Fibroblast of upper back skin (primary cell): ENCODE measurements around the gene METTL25.
"Not testable (repeated sequence)": the region's sequence is repeated elsewhere in the genome, so short reads cannot be mapped to it uniquely, and the experiment has no call there.

ENCODE experiments used
- DNase-seq: peaks from one replicate; pipeline ENCODE4 v3.0.0-alpha.2; 2013

The METTL25 gene, protein sequence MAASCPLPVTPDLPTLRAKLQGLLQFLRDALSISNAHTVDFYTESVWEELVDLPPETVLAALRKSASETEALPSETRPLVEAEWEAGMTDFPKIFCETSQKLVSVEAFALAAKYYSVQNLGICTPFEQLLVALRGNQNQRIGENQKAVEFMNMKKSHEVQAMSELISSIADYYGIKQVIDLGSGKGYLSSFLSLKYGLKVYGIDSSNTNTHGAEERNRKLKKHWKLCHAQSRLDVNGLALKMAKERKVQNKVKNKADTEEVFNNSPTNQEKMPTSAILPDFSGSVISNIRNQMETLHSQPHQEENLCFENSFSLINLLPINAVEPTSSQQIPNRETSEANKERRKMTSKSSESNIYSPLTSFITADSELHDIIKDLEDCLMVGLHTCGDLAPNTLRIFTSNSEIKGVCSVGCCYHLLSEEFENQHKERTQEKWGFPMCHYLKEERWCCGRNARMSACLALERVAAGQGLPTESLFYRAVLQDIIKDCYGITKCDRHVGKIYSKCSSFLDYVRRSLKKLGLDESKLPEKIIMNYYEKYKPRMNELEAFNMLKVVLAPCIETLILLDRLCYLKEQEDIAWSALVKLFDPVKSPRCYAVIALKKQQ

DNA sequence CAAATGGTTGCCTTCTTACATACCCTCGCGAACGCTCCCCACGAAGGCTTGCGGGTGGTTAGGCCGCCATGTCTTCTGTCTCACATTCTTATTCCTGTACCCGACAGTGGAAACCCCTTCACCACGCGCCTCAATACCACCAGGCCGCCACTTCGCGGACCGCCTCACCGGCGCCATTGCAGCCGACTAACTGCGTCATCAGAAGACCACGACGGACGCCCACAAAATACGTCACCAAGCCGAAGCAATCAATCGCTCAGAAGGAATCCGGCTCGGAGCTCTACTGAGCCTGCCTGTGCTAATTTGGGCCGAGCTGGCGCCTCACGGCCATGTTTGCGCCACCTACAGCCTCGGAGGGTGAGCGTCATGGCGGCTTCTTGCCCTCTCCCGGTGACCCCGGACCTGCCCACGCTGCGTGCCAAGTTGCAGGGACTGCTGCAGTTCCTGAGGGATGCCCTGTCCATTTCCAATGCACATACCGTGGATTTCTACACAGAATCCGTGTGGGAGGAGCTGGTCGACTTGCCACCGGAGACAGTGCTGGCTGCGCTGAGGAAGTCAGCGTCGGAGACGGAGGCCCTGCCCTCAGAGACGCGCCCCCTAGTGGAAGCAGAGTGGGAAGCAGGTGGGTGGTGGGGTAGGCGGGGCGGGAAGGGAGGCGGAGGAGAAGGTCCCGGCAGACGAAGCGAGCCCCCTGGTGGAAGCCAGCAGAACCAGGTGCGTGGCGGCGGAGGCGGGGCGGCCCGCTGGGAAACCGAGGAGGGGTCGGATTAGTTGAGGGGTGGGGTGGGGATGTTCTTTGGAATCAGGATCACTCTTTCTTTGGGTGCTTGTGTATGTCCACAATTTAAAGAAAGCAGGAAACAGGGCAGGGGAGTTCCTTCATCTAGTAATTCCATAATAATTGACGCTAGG is at the start of gene METTL25, which contains the start of gene CCDC59:
Gene METTL25, plus strand, starts transcription at position 330 of the 915 bp plus-strand sequence. Its CDS starts 37 bp downstream, at position 367.
Gene CCDC59, minus strand, starts transcription at position 188 of the 915 bp plus-strand sequence. Its CDS starts 11 bp downstream, at position 177.
- DNase-seq: peak; percentile 99

DNA sequence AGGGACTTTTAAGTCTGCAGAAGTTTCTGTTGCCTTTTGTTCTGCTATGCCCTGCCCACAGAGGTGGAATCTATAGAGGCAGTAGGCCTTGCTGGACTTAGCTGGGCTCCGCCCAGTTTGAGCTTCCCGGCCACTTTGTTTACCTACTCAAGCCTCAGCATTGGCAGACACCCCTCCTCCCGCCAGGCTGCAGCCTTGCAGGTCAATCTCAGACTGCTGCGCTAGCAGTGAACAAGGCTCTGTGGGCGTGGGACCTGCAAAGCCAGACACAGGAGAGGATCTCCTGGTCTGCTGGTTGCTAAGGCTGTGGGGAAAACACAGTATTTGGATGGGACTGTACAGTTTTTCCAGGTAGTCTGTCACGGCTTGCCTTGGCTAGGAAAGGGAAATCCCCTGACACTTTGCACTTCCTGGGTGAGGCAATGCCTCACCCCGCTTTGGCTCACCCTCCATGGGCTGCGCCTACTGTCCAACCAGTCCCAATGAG is 43.9 kb upstream of the METTL25 start:
- no peak for DNase-seq

DNA sequence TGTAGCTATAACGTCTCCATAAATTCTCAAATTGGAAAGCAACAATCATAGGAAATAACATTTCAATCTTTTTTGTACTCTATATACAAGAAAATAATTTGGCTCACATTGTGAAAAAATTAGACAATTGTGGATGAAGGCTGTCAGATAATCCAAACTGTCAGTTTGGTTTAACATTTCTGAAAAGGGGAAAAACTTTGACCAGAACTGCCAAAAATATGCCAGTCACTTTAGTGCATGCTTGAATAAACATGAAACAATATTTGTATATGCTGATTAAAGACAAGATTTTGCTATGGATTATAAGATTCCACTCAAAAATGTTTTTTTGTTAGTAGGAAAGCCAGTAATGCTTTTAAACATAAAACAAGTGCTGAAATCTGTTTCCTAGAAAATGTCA is 39.1 kb upstream of the METTL25 start:
- DNase-seq: no peak

DNA sequence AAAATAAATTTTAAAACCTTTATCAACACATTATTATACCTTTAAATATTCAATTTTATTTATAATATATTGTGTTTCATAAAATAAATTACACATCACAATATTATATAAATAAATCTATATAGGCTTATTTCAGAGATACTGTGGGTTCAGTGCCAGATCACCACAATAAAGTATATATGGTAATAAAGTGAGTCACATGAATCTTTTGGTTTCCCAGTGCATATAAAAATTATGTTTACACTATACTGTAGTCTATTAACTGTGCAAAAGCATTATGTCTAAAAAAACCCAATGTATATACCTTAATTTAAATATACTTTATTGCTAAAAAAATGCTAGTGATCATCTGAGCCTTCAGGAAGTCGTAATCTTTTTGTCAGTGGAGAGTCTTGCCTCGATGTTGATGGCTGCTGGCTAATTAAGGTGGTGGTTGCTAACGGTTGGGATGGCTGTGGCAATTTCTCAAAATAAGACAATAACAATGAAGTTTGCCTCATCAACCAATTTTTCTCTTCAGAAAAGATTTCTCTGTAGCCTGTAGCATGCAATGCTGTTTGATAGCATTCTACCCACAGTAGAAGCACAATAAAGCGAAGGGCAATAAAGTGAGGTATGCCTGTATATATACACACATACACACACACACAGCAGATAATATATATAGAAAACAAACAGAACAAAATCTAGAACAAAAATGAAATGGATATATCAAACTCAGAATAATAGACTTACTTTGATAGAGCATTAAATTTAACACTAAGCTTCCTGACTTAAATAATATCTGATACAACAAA is 32.6 kb upstream of the METTL25 start:
- no peak for DNase-seq

DNA sequence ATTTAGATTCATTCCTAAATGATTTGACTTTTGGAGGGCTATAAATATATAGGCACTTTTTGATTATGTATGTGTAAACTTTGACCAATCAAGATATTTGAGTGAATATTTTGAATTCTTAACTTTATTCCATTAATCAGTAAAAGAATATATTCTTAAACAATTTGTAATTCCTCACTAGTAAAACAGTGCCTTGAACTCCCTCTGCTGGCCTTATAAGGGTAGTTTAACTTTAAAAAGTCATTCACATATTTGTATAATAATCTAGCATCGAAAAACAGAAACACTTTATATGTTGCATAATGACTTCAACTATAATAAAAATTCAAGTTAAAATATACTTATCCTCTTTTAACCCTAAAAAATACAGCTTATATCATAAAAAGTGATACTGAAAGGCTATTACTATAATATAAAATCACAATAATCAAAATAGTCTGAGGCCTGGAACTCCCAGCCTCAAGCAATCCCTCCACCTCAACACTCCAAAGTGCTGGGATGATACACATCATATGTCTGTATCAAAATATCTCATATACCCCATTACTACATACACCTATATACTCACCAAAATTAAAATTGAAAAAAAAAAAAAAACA is 31.3 kb upstream of the METTL25 start:
- DNase-seq: peak; percentile 11

DNA sequence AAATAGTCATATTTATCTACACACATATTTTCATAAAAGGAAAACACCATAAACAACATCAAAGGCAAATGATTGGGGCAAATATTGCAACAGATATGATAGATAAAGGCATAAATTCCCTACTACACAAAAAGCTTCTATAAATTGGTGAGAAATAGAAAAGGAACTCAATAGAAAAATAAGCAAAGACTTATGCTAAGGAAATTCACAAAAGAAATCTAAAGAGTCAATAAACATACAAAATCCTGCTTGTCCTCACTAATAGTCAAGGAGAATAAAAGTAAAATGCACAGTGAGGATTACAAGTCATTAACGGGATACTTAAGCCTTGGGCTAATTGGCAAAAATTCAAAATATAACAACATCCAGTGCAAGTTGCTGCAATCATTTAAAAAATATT is 30.5 kb upstream of the METTL25 start:
- no peak for DNase-seq

DNA sequence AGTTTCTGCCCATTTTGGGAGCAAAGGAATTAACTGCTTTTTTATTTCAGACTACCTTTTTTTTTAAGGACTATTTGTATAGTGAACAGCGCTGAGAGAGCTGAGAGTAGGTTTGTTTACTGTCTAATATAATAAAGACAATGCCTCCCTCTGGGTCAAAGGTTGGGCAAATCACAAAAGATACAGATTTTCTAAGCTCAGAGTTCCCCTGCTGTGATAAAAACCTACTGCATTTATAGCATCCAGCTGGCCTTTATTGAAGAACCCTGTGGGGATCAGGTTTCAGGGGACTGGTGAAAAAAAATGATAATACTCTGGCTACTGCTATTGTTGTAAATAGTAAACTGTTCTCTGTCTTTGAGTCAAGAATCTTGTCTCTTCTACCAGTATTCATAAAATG is 28.8 kb upstream of the METTL25 start:
- DNase-seq: no peak

DNA sequence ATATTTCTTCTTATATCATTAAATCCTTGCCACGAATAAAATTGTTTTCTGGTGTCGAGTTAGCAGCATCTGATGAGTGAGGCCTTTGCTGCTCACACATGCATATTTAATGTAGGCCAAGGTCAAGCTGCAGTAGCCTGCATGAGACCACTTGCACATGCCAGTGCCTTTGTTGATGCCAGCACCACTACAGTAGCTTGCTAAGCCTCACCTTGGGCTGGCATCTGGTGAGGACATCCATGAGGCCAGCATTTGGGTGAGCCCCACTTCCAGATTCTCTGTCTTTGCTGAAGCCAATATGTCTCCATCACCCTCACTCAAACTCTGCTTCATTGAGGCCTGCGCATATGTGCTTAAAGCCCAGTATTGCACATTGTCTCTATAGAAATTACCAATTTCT is 8.2 kb upstream of the METTL25 start:
- no peak for DNase-seq

DNA sequence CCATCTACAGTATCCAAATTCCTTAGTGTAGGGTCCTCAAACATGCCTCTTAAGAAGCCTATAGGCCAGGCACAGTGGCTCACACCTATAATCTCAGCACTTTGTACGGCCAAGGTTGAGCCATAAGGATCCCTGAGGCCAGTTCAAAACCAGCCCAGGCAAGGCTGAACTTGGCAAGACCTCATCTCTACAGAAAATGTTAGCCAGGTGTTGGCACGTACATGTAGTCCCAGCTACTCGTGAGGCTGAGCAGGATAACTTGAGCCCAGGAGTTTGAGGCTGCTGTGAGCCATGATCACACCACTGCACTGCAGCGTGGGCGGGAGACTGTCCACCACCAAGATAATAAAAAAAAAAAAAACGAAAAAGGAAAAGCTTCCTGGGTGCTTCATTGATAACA is 6.9 kb upstream of the METTL25 start:
- DNase-seq: no peak

DNA sequence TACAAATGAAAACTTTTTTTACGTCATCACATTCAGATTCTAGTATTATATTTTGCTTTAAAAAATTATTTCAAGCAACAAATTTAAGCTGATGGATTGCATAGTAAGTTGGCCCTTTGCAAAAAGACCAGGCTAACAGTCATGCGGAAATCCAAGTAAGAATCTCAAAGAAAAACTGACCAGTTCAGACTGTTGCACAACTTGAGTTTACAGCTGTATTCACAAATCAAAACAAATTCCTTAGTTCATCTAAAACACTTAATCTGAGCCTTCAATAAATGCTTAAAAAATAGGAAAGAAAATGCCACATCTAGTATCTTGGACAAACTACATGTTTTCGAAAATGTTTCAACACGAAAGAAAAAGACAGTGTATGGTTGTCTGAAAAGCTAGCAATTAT is 989 bp upstream of the METTL25 start:
- DNase-seq: no peak

DNA sequence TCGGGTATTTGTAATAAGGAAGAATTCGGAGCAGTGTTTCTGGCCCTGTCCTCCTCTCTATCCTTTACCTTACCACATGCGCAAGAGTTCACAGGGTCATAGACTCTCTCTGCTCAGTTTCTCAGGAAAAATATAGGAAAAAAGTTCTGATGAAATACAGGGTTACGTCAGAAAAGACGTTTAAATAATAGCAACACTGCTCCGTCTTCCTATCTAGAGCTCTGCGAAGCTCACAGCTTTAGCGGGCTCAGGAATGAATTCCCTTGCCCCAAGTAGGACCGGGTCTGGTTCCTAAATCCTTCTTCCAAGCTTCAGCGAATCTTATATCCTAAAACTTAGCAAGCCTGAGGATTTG is 507 bp upstream of the METTL25 start:
- DNase-seq: peak; percentile 1

DNA sequence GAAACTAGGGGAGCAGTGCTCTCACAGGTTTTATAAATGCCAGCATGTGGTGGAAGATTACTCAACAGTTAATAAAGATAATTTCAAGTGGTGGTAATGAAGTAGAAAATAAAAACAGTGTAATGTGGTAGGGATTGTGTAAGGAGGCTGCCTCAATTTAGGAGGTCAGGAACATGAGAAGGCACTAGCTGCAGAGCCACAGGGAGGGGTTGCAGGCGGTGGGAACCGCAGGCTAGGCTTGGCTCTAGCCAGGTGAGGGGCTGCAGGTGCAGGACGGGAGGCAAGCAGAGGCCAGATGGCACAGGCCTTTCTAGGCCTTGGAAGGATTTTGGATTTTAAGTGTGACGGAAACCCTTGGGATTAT is 768 bp downstream of the METTL25 start:
- DNase-seq: no peak

DNA sequence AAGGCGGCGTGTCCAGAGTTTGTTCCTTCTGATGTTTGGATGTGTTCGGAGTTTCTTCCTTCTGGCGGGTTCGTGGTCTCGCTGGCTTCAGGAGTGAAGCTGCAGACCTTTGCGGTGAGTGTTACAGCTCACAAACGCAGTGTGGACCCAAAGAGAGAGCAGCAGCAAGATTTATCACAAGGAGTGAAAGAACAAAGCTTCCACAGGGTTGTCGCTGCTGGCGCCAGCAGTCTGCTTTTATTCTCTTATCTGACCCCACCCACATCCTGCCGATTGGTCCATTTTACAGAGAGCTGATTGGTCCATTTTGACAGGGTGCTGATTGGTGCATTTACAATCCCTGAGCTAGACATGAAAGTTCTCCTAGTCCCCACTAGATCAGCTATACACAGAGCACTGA is 2.5 kb downstream of the METTL25 start:
- not testable (repeated sequence) for DNase-seq

DNA sequence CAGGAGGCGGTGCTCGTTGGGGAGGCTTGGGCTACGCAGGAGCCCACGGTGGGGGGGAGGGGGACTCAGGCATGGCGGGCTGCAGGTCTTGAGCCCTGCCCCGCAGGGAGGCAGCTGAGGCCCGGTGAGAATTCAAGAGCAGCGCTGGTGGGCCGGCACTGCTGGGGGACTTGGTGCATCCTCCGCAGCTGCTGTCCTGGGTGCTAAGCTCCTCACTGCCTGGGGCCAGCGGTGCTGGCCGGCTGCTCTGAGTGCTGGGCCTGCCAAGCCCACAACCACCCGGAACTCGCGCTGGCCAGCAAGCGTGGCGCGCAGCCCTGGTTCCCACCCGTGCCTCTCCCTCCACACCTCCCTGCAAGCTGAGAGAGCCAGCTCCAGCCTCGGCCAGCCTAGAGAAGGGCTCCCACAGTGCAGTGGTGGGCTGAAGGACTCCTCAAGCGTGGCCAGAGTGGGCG is 3.2 kb downstream of the METTL25 start:
- no peak for DNase-seq

DNA sequence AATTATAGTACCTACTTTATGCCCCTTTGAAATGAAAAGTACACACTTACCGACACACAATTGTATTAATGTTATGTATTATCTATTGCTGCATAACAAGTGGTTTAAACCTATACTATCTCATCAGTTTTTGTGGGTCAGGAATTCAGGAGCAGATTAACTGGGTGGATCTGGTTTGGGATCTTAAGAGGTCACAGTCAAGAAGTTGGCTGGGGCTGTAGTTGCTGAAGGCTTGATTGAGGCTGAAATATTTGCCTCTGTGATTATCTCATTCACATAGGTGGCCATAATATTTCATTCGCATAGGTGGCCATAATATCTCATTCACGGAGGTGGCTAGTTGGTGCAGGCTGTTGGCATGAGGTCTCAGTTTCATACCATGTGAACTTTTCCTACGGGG is 5.7 kb downstream of the METTL25 start:
- no peak for DNase-seq

DNA sequence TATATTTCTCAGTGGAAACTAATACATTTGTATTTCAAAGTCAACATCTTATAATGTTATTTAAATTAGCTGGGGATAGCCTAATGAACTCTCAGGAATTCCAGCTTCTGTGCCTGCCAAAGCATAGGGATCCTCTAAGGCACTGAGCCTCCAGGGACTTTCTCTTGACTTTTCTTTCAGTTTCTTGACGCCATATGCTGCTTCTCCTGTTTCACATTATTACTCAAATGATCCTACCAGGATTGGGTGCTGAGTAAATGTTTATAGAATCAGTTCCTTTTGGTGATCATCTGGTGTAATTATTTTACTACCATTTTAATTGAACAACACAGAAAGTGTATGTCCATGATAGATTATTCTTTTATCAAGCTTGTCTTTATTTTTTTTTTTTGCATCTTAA is 7.9 kb downstream of the METTL25 start:
- DNase-seq: peak; percentile 8

DNA sequence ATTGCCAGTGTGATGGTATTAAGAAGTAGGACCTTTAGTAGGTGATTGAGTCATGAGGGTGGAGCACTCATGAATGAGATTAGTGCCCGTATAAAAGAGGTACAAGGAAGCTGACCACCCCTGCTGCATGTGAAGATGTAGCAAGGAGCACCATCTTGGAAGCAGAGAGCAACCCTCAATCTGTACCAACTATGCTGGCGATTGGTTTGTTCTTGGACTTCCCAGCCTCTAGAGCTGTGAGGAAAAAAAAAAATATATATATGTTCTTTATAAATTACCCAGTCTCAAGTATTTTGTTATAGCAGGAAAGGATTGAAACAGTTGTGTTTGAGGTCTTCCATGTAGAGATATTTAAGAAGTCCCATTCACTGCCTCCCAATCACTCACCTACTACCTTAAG is 16.9 kb downstream of the METTL25 start:
- DNase-seq: no peak

DNA sequence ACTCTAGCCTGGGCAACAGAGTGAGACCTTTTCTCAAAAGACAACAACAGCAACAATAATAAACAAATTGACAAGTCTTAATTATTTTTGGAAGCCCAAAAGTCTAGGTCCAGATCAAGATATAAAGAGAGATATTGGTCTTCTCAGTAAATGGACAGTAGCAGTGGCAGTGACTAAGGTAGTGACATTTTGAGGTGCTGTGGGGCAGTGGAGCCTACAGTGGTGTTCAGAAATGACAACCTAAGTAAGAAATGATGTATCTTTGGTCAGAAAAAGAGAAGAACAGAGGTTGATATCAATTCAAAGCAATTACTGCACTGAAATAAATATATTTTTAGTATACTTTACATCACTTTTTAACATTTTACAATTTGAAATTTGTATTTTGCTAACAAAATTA is 20.7 kb downstream of the METTL25 start:
- DNase-seq: no peak

DNA sequence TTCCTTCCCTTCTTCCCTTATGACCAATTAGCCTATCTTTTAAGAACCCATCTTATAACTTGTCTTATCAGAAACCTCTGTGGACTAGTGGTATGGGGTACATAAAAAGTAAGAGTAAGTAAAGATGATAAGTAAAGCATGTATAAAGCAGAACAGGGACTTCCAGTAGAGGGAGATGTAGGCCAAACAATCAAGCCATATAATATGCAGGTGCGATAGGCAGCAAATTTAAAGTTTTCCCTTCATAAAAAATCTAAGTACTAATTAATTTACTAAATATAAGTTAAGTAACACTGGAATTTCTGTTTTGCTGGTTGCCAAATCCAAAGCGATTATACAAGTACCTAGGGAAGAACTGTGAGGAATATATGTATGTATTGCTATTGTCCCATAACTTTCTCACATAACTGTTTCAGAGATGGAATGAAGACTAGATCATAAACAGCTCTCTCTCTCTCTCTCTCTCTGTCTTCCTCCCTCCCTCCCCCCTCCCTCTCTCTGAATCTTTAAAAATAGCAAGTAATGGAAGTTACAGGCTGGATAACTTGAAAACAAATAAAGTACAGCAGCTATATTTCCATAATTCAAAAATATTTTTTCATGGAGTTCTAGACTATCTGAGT is 25.7 kb downstream of the METTL25 start:
- peak; percentile 16 for DNase-seq

DNA sequence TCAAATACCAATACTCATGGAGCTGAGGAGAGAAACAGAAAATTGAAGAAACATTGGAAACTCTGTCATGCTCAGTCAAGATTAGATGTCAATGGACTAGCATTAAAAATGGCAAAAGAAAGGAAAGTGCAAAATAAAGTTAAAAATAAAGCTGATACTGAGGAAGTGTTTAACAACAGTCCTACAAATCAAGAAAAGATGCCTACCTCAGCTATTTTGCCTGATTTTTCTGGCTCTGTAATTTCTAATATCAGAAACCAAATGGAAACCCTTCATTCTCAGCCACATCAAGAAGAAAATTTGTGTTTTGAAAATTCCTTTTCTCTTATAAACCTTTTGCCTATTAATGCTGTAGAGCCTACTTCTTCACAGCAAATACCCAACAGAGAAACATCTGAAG is 40.5 kb downstream of the METTL25 start:
- DNase-seq: no peak

DNA sequence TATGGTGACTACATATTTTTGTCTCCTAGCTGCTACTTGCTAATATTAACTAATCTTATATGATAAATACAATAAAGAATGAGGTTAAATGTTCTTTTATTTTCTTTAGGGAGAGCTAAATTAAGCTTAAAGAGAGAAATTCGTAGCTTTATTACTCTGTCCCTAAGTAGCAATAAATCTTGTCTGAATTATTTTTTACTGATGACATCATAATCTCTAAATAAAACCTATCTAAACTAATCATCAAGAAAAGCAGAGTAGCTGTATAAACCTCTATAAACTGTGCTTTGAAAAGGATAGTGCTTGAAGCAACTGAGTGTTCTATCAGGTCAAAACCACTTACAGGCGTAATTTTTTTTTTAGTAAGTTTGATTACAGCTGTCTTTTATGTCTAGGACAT is 42.5 kb downstream of the METTL25 start:
- DNase-seq: no peak

DNA sequence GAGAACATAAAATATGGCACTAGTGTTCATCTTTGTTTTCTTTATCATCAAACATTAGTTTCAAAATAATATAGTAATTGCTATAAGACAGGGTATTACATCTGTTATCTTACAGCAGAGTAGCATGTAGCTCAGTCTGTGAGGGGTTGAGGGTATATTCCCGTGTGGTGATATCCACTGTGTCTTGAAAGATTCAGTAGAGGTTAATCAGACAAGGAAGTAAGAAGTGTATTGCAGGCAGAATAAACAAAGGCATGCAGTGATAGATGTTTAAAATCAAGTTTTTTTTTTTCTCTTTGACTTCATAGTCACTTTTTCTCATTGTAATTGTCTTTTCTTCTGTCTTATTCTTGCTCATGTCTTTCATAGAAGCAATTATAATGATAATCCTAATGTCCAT is 48.3 kb downstream of the METTL25 start:
- DNase-seq: no peak
